ENCODE results near the gene SHC2. TPM values are rescaled to one million over a fixed set of nuclear protein-coding genes. Genes with fewer than 3 reads are reported as not detected.

The SHC2 gene
- total and polyA plus RNA-seq, 2 experiments from 2014 or later = 2.2 to 4.6 TPM

DNA sequence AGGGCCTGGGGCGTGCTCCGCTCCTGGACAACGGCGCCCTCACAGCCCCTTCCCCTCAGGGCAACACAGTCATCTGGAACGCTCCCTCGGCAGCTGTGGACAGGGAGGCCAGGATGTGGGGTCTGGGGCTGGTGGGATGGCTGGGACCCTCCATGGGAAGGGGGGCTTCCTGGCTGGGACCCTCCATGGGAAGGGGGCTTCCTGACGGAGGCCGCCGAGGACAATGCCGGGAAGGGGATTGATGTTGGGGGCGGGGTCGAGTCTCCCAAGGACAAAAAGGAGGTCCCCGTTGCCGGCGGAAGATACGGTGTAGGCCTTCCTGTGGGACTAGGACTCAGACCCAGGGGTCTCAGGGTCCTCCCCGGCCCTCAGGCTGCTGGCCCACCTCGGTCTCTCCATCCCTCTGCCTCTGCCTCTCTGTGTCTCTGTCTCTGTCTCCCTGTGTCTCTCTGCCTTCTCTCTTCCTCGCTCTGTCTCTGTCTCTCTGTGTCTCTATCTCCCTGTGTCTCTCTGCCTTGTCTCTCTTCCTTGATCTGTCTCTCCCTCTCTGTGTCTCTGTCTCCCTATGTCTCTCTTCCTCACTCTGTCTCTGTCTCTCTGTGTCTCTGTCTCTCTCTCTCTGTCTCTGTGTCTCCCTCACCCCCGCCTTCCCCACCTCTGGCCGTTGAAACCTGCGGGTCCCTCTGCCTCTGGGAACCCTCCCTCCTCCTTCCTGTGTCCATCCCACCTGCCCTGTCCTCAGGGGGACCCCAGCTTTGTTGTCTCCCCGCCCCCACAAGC is 32.7 kb upstream of the SHC2 start:
- Histone ChIP-seq H3K4me2 (peak overlapping the region; percentile 32; the same call in 1 of the 2 replicates), H3K79me2 (replicated peaks; ENCODE audit: insufficient read depth) (no peaks in the 10 kb centered on the region), H3K27ac (ENCODE audit: low read depth) (no peak overlapping the region), H3K4me1 (ENCODE audit: insufficient read depth) (0 out of 2 replicates have a peak, but pooled peaks cover 3% of the 10 kb centered on the region), H2AFZ (no peak overlapping the region), H3K9me2 (ENCODE audit: insufficient read depth) (no peaks in the 10 kb centered on the region), H3K4me3 (no peak overlapping the region), H3F3A (replicated peaks; ENCODE audit: low read depth) (peaks cover 10% of the 10 kb centered on the region), H3K36me3 (ENCODE audit: insufficient read depth) (no peaks in the 10 kb centered on the region), H4K20me1 (replicated peaks; ENCODE audit: insufficient read depth) (no peaks in the 10 kb centered on the region), H3K27me3 (ENCODE audit: insufficient read depth) (peaks cover 25% of the 10 kb centered on the region)
- Mint-ChIP-seq H3K4me1 (peaks cover 10% of the 10 kb centered on the region; the same call in 2 of the 3 replicates), H3K9me3 (peaks cover 9% of the 10 kb centered on the region), H3K36me3 (ENCODE audit: low read depth) (no peaks in the 10 kb centered on the region), H3K27me3 (ENCODE audit: insufficient read depth, low read depth, poor library complexity) (peaks cover 29% of the 10 kb centered on the region), H3K4me3 (no peak overlapping the region; the same call in 2 of the 3 replicates), H3K27ac (no peak overlapping the region)
- TF ChIP-seq NANOG (IDR thresholded peaks at IDR 0.05; ENCODE audit: borderline replicate concordance) = no peak
- TF ChIP-seq, protein P1, sequence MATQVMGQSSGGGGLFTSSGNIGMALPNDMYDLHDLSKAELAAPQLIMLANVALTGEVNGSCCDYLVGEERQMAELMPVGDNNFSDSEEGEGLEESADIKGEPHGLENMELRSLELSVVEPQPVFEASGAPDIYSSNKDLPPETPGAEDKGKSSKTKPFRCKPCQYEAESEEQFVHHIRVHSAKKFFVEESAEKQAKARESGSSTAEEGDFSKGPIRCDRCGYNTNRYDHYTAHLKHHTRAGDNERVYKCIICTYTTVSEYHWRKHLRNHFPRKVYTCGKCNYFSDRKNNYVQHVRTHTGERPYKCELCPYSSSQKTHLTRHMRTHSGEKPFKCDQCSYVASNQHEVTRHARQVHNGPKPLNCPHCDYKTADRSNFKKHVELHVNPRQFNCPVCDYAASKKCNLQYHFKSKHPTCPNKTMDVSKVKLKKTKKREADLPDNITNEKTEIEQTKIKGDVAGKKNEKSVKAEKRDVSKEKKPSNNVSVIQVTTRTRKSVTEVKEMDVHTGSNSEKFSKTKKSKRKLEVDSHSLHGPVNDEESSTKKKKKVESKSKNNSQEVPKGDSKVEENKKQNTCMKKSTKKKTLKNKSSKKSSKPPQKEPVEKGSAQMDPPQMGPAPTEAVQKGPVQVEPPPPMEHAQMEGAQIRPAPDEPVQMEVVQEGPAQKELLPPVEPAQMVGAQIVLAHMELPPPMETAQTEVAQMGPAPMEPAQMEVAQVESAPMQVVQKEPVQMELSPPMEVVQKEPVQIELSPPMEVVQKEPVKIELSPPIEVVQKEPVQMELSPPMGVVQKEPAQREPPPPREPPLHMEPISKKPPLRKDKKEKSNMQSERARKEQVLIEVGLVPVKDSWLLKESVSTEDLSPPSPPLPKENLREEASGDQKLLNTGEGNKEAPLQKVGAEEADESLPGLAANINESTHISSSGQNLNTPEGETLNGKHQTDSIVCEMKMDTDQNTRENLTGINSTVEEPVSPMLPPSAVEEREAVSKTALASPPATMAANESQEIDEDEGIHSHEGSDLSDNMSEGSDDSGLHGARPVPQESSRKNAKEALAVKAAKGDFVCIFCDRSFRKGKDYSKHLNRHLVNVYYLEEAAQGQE (IDR thresholded peaks at IDR 0.05; ENCODE audit: unreplicated experiment) = no peak
- no peak for TF ChIP-seq EZH2 (IDR thresholded peaks at IDR 0.05; ENCODE audit: low read depth, unreplicated experiment)
- no peak for TF ChIP-seq ZNF331 (CRISPR knock-in tag; IDR thresholded peaks at IDR 0.05; ENCODE audit: low read depth)
- TF ChIP-seq CREB1 (CRISPR knock-in tag; IDR thresholded peaks at IDR 0.05; ENCODE audit: low read depth) = no peak
- TF ChIP-seq ZNF114 (CRISPR knock-in tag; IDR thresholded peaks at IDR 0.05) = no peak
- TF ChIP-seq, protein P2, sequence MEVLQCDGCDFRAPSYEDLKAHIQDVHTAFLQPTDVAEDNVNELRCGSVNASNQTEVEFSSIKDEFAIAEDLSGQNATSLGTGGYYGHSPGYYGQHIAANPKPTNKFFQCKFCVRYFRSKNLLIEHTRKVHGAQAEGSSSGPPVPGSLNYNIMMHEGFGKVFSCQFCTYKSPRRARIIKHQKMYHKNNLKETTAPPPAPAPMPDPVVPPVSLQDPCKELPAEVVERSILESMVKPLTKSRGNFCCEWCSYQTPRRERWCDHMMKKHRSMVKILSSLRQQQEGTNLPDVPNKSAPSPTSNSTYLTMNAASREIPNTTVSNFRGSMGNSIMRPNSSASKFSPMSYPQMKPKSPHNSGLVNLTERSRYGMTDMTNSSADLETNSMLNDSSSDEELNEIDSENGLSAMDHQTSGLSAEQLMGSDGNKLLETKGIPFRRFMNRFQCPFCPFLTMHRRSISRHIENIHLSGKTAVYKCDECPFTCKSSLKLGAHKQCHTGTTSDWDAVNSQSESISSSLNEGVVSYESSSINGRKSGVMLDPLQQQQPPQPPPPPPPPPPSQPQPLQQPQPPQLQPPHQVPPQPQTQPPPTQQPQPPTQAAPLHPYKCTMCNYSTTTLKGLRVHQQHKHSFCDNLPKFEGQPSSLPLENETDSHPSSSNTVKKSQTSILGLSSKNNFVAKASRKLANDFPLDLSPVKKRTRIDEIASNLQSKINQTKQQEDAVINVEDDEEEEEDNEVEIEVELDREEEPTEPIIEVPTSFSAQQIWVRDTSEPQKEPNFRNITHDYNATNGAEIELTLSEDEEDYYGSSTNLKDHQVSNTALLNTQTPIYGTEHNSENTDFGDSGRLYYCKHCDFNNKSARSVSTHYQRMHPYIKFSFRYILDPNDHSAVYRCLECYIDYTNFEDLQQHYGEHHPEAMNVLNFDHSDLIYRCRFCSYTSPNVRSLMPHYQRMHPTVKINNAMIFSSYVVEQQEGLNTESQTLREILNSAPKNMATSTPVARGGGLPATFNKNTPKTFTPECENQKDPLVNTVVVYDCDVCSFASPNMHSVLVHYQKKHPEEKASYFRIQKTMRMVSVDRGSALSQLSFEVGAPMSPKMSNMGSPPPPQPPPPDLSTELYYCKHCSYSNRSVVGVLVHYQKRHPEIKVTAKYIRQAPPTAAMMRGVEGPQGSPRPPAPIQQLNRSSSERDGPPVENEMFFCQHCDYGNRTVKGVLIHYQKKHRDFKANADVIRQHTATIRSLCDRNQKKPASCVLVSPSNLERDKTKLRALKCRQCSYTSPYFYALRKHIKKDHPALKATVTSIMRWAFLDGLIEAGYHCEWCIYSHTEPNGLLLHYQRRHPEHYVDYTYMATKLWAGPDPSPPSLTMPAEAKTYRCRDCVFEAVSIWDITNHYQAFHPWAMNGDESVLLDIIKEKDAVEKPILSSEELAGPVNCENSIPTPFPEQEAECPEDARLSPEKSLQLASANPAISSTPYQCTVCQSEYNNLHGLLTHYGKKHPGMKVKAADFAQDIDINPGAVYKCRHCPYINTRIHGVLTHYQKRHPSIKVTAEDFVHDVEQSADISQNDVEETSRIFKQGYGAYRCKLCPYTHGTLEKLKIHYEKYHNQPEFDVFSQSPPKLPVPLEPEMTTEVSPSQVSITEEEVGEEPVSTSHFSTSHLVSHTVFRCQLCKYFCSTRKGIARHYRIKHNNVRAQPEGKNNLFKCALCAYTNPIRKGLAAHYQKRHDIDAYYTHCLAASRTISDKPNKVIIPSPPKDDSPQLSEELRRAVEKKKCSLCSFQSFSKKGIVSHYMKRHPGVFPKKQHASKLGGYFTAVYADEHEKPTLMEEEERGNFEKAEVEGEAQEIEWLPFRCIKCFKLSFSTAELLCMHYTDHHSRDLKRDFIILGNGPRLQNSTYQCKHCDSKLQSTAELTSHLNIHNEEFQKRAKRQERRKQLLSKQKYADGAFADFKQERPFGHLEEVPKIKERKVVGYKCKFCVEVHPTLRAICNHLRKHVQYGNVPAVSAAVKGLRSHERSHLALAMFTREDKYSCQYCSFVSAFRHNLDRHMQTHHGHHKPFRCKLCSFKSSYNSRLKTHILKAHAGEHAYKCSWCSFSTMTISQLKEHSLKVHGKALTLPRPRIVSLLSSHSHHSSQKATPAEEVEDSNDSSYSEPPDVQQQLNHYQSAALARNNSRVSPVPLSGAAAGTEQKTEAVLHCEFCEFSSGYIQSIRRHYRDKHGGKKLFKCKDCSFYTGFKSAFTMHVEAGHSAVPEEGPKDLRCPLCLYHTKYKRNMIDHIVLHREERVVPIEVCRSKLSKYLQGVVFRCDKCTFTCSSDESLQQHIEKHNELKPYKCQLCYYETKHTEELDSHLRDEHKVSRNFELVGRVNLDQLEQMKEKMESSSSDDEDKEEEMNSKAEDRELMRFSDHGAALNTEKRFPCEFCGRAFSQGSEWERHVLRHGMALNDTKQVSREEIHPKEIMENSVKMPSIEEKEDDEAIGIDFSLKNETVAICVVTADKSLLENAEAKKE (CRISPR knock-in tag; IDR thresholded peaks at IDR 0.05) = no peak
- TF ChIP-seq, protein P3, sequence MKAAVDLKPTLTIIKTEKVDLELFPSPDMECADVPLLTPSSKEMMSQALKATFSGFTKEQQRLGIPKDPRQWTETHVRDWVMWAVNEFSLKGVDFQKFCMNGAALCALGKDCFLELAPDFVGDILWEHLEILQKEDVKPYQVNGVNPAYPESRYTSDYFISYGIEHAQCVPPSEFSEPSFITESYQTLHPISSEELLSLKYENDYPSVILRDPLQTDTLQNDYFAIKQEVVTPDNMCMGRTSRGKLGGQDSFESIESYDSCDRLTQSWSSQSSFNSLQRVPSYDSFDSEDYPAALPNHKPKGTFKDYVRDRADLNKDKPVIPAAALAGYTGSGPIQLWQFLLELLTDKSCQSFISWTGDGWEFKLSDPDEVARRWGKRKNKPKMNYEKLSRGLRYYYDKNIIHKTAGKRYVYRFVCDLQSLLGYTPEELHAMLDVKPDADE (IDR thresholded peaks at IDR 0.05) = no peak
- no peak for TF ChIP-seq EZH2phosphoT487 (IDR thresholded peaks at IDR 0.05; ENCODE audit: unreplicated experiment)
- TF ChIP-seq JUNB (IDR thresholded peaks at IDR 0.05; ENCODE audit: unreplicated experiment) = no peak
- TF ChIP-seq, protein P4, sequence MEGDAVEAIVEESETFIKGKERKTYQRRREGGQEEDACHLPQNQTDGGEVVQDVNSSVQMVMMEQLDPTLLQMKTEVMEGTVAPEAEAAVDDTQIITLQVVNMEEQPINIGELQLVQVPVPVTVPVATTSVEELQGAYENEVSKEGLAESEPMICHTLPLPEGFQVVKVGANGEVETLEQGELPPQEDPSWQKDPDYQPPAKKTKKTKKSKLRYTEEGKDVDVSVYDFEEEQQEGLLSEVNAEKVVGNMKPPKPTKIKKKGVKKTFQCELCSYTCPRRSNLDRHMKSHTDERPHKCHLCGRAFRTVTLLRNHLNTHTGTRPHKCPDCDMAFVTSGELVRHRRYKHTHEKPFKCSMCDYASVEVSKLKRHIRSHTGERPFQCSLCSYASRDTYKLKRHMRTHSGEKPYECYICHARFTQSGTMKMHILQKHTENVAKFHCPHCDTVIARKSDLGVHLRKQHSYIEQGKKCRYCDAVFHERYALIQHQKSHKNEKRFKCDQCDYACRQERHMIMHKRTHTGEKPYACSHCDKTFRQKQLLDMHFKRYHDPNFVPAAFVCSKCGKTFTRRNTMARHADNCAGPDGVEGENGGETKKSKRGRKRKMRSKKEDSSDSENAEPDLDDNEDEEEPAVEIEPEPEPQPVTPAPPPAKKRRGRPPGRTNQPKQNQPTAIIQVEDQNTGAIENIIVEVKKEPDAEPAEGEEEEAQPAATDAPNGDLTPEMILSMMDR (conservative IDR thresholded peaks at IDR 0.05; ENCODE audit: low read depth in 2 of 2) = no peak
- no peak for TF ChIP-seq POLR2AphosphoS5 (IDR thresholded peaks at IDR 0.05; ENCODE audit: low read depth)
- no peak for TF ChIP-seq STAT1 (IDR thresholded peaks at IDR 0.05; ENCODE audit: unreplicated experiment)
- no peak for DNase-seq (ENCODE audit: low spot score)
- ATAC-seq = no peak

Data from GM23338 (cell line).